T-helper 9 cell (primary cell): ENCODE measurements around the gene TFAM.

Experiments
- DNase-seq: peaks from one replicate; pipeline ENCODE4 v3.0.0-alpha.2; 2020
- total RNA-seq, 2 donors: gene quantifications; one replicate each; lab custom pipeline; 2026; lab: John Stamatoyannopoulos, UW

TFAM gene
- total RNA-seq: 72.4 to 106 reads per million in 2 donors

DNA sequence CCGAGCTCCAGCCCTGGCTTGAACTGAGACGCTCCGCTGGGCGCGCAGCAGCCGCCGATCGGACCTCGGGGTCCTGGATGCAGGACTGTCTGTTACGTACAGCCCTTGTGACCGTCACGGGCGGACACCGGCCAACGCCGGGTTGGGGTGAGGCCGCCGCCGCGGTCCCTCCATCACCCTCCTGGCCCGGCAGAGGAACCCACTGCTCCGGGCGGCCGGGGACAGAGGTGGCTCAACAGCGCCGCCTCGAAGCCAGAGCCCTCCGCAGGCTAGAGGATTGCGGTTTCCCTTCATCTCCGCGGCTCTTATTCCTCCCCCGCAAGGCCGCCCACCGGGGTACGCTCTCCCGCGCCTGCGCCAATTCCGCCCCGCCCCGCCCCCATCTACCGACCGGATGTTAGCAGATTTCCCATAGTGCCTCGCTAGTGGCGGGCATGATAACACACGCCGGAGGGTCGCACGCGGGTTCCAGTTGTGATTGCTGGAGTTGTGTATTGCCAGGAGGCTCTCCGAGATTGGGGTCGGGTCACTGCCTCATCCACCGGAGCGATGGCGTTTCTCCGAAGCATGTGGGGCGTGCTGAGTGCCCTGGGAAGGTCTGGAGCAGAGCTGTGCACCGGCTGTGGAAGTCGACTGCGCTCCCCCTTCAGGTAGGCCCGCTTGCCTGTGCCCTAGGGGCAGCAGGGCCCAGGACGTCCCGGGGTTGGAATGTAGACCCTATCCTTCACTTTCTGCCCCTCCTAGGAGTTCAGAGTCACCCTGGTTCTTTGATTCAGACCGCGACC, at the start of gene TFAM:
Gene TFAM, plus strand, starts transcription at position 412 of the 785 bp plus-strand sequence. Its CDS starts 138 bp downstream, at position 550.
- peak; percentile 97 for DNase-seq

DNA sequence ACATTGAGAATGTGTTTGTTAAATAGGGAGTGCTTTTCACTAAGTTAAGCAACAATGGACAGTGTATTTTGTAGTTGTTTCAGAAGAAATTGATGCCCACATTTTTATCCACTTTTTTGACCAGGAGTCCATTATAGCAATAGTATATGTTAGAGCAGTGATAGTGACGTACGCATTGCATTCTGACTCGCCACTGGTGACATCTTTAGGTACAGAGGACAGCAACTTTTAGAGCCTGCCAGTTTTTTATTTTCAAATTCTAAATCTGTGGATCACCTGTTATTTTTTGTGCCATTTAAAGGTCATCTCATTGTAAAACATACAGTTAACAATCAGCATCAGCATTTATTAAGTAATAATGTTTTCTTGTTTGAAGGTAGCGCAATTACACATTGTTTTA, 49.0 kb upstream of the TFAM start:
- no peak for DNase-seq

DNA sequence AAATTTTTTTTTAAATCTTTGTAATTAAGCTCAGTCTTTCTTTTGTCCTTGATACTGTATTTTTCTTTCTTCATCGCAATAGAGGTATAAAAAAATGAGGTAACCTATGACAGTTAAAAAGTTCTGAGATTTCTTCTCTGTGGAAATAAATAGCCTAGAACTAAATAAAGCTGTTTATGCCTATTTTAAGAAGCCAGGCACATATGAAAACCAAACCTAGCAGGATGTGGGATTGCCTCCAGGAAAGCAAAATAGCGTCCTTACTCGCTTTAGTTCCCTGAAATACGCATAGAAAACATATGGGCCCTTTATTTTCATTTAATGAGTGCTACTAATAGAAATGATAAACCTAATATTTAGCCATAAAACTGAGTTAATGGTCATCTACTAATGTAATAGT, 43.8 kb upstream of the TFAM start:
- DNase-seq: no peak

DNA sequence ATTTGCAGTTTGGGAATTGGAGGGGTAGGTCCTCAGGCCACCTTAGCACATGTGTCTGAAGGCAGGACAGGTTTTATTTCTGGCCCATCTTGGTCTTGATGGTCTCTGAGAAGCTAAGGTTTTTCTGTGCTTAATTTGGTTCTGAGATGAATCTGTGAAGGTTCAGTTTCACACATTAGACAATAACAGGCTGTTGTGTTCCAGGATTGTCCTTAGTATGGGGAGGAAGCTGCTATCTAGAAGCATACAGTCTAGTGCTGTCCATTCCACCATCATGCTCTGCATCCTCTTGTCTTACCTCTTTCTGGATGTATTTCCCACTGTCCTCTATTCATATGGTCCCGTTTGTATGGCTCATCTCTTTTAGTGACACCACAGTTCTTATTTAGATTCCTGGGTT, 43.3 kb upstream of the TFAM start:
- no peak for DNase-seq

DNA sequence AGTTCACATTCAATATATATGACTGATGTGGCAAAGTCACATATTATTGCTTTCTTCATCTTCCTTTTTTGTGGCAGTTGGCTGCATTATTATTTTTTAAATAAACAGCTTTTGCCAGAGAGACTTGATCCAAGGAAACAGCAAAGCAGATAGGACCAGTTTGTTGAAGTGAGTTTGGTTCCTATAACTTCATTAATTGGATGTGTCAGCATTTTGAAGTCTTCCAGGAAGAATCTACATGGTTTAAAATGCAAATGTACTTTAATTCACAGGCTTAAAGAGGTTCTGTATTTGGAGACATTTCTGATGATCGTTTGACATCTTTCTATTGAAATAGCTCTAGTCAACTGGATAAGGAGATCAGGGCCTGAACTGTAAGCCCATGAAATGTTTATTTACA, 37.2 kb upstream of the TFAM start:
- DNase-seq: no peak

DNA sequence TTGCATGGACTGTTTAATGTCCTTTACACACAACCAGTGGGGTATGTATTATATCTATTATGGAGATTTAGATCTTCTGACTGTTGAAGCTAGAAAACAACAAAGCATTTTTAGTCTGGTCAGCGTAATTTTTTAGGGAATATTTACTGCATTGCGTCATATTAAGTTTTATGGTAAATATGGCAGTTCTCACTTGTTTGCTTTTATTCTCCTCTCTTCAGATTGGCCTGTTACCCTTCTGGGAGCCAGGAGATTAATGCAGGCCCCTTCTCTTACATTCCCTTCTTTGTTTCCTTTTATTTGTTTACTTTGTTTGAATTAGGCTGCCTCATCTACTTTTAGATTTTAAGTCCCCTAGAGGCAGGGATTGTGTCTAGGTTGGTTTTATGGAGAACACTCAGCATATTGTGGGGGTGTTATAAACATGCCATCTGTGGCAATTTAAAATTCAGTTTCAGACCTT, 36.6 kb upstream of the TFAM start:
- DNase-seq: no peak

DNA sequence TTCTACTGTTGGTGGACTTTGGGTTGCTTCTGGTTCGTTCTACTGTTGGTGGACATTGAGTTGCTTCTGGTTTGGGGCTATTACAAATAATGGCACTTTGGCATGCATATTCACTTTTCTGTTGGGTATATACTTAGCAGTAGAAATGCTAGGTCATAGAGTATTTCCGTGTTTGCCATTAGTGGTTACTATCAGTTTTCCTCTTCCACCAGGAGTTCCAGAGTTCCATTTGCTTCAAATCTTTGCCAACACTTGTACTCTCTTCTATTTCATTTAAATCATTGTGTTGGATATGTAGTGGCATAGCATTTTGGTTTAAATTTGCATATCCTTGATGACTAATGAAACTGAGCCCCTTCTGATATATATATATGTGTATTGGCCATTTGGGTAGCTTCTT, 35.2 kb upstream of the TFAM start:
- DNase-seq: no peak

DNA sequence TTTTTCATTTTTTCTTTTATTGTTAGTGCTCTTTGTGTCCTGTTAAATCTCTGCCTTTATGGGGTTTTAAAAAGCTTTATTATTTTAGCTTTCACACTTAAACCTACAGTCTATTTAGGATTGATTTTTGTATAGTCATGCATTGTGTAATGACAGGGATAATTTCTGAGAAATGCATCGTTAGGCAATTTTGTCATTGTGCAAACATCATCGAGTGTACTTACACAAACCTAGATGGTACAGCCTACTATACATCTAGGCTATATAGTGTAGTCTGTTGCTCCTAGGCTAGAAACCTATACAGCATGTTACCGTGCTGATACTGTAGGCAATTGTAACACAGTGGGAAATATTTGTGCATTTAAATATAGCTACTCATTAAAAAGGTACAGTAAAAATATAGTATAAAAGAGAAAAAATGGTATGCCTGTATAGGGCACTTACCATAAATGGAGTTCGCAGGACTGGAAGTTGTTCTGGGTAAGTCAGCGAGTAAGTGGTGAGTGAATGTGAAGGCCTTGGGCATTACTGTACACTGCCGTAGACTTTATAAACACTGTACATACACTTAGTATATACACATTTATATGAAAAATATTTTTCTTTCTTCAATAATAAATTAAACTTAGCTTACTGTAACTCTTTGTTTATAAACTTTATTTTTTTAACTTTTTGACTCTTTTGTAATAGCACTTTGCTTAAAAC, 34.4 kb upstream of the TFAM start:
- DNase-seq: no peak

DNA sequence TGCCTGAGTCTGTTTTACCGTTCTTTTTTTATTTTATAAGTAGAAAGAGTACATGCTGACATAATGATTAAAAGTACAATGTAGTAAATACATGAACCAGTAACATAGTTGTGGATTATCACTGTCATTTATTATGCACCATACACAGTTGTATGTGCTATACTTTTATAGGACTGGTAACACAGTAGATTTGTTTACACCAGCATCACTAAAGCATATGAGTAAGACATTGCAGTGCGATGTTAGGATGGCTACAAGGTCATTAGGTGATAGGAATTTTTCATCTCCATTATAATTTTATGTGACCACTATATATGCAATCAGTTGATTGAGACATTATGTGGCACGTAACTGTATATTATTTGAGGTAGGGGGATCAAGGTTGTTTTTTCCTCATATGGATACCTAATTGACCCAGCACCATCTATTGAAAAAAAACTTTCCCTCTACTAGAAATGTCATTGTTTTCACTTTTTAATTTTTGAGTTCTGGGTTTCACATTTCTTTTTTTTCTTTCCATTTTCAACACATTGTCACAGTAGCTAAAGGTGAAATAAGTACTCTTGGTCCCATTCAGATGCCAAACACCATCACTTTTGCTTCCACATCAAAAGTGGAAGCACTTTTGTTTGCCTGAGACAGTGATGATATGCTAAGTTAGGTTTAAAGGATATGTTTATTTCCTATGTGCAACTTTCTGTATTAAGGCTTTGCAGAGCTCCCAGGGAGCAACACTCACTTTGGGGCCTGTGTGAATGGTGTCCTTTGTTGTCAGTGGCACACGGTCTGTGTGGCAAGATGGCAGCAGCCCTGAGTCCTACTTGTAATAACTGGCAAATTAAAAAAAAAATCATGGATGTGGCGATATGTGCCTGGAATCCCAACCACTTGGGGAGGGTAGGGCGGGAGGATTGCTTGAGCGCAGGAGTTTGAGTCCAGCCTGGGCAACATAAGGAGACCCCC, 33.3 kb upstream of the TFAM start:
- DNase-seq: no peak

DNA sequence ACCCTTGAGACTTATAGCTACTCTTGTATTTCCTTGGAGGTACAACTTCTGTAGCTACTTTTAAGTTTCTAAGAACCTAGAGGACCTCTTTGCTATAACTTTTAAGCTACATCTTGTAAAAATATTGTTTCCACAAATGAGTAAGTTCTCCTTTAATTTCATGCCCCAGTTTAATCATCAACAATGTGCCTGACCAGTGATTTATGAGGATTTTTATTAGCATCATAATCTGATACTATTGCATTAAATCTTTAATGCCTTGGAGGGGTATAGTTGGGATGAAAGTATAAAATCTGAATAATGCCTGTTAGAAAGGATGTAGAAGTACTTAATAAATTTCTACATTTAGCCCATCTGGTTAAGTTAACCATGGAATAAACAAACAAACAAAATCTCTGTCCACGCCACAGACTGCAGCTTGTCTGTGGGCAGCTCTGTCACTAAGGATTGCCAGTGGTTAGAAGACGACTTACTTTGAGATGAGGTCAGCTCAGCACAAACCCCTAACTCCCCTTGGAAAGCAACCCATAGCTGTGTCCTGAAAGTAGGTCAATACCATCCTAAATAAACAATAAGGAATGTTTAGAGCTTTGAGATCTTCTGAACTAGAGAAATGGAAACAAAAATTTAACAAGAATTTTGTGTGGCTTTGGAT, 32.1 kb upstream of the TFAM start:
- no peak for DNase-seq

DNA sequence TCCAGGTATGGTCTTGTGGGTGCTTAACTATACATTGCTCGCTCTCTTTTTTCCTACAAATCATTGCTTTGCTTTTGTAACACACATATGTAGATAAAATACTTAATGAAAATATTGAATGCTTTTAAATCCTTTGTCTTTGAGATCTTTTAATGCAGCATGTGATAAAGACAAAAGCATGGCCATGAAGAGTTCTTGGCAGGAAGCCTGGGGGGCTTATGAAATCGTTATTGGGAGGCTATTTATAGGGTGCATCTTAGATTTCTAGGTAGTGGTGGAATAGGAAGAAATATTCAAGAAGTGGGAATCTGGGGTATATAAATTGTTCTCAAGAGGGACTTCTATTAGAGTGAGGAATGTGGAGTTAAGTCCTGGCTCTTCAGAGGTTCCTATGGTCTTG, 28.5 kb upstream of the TFAM start:
- DNase-seq: no peak

DNA sequence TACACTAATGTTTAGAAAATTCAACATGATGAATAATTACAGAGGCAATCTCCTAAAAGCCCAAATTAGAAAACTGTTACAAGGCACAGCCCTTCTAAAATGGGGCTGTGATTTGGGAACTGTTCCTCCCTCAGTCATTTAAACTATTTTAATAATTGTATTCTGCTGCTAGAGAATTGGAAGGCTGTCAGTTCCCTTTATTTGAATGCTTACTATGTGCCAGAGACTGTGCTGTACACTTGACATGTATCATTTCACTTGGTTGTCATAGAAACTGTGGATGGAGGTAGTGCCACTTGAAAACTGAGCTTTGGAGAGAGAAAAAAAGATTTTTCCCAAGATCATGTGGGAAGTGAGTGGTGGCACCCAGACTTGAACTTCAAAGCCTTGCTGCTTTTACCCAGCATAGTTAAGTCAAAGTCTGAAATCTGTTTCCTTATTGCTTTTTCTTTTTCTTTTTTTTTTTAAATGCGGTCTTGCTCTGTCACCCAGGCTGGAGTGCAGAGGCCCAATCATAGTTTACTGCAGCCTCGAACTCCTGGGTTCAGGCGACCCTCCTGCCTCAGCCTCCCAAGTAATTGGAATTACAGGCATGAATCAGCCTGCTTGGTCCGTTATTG, 26.8 kb upstream of the TFAM start:
- no peak for DNase-seq

DNA sequence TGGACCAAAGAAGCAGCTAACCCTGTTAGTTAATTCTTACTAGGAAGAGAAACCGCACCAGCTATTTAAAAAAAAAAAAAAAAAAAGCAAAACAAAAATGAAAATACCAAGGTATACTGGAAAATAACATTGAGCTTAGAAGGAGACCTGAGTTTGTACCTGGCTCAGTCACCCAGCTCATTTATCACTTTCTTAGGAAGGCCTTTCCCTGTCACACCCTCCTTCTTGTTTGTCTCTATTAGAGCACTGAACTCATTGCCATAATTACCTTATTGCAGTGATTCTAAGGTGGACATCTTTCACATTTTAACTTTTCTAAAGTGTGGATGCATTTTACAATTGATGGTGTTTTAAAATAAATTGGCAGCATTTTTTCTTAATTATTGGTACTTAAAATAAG, 26.3 kb upstream of the TFAM start:
- no peak for DNase-seq

DNA sequence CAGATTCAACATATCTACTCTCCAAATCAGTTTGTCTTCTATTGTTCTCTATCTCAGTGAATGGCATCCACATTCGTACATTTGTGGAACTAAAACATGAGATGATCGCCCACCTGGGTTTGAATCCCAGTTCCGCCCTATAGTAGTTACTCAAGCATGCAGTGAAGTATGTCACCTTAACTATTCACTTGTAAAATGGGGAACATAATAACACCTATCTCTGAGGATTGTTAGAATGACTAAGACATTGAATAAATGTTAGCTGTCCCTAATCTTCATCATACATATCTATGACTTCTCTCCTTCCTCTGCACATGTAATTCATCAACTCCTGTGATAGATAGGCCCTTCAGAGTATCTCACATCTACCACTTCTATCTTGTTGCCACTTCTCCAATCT, 25.7 kb upstream of the TFAM start:
- no peak for DNase-seq

DNA sequence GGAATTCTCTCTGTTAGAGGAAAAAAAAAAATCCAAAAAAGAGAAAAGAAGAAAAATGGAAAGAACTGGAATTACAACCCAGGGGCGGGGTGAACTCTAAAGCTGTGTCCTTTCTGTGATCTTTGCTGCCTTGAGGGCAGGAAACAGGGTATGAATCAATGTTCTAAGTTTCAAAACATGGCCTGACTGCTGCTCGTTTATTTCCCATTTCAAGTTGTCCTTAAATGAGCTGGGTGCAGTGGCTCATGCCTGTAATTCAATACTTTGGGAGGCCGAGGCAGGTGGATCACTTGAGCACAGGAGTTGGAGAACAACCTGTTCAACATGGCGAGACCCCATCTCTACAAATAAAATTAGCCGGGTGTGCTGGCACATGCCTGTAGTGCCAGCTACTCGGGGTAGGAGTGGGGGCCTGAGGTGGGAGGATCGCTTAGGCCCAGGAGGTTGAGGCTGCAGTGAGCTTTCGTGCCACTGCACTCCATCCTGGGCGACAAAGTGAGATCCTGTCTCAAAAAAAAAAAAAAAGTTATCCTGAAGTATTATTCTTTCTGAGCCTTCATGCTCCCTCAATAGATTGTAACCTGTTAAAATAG, 24.7 kb upstream of the TFAM start:
- DNase-seq: no peak

DNA sequence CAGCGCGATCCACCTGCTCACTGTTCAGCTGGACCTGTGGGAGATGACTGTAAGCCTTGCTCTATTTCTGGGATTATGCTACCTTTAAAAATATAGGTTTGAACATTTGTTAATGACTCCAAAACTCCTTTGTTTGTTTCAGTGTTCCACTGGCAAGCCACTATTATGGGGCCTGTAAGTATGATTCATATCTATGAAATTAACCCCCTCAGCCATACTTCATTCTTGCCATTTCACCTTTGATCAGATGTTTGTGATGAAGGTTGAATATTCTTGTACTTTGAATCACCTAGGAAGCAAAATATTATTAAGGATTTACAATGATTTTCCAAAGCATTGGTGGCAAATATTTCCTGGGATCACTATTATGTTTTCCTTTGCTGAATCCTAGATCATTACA, 23.9 kb upstream of the TFAM start:
- DNase-seq: no peak

DNA sequence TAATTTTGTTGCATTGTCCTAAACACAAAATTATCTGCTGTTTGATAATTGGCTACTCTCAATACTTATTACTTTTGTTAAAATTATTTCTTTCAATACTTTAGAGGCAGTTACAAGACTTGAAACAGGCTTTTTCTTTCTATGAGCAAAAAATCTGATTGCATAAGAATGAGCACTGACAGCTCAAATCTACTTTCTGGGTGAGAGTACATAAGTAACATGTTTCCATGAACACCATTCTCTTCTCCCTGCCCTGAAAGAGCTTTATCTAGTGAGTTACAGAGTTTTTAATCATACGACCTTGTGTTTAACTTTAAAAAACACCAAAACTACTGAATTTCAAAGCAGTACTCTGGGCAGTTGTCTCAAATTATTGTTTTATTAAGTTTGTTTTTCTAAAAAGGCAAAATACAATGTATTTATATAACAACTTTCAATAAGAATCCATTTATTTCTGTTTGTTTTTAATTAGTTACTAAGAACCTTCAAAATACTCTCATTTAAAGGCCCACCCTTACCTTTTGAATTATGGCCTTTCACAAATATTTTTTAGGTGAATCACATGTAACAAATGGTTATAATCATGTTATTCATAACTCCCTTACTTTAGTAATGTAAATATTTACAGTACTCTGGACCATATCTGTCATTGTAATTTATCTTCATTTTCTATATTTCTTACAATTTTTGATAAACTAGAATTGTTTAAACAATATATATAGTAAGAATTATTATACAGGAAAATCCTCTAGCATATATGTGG, 23.0 kb upstream of the TFAM start:
- no peak for DNase-seq

DNA sequence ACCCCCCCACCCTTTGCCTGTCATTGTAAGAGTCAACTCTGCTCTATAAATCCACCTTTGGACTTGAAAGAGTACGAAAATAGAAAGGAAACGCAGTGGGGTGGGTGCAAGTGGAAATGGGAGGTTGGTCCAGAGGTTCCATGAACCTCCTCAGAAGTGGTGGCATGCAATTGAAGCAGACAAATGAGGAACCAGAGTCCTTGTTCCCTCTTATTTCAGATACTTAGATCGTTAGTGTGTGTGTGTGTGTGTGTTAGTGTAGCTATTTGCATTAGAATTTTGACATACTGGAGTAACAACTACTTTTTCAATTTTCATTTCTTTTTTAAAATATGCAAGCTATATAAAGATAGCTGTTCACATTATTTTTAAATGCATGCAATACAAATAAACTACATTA, 18.1 kb upstream of the TFAM start:
- no peak for DNase-seq

DNA sequence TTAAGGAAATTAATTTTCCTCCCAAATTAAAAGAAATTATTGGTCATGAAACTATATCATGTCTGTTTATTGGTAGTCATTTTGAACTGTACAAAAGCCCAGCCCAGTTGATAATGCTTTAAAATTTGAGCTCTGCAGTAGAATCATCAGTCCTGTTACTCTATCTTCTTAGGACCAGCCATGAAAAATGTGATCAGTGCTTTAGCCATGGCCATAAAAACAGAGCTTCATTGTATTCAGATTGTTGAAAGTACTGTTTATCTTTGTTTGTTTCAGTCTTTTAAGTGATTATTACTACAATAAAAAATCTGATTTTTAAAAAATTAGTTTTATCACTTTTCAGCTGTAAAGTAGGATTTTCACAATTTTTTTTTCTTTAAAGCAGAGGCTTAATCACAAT, 13.7 kb upstream of the TFAM start:
- no peak for DNase-seq

DNA sequence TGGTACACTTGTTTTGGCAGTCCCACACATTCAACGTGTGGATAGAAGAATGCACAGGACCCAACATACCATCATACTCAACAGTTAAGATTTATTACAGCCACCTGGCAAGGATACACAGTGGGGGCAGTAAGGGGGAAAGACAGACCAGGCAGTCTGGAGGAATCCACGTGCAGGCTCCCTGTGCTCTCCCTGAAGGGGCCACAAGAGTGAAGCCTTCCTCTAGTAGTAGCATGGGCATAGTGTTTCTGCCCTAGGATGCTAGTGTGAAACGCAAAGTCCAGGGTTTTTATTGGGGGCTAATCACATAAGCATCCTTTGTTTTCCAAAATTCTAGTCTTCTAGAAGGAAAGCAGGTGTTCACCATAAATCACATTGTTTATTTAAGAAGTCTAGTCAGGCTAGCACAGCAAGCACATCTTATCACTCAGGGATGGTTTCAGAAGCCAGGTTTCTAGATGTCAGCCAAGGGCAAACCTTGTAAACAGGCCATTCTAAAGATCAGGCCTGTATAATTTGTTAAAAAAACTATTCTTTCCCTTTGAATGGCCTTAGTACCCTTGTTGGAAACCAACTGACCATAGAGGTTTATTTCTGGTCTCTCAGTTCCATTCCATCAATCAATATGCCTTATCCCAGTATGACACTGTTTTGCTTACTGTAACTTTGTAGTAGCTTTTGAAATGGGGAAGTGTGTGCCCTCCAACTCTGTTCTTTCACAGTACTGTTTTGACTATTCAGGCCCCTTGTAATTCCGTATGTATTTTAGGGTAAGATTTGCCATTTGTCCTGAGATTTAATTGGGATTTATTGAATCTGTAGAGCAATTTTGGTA, 12.4 kb upstream of the TFAM start:
- DNase-seq: no peak
